Measurements from ENCODE around the gene ZNF341.
"Not testable (repeated sequence)": the region's sequence is repeated elsewhere in the genome, so short reads cannot be mapped to it uniquely, and the experiment has no call there.

DNA sequence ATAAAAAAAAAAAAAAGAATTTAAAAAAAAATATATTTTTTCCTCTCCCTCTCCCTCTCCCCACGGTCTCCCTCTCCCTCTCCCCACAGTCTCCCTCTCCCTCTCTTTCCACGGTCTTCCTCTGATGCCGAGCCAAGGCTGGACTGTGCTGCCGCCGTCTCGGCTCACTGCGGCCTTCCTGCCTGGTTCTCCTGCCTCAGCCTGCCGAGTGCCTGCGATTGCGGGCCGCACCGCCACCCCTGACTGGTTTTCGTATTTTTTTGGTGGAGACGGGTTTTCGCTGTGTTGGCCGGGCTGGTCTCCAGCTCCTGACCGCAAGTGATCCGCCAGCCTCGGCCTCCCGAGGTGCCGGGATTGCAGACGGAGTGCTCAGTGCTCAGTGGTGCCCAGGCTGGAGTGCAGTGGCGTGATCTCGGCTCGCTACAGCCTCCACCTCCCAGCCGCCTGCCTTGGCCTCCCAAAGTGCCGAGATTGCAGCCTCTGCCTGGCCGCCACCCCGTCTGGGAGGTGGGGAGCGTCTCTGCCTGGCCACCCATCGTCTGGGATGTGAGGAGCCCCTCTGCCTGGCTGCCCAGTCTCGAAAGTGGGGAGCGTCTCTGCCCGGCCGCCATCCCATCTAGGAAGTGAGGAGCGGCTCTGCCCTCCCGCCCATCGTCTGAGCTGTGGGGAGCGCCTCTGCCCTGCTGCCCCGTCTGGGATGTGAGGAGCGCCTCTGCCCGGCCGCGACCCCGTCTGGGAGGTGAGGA lies 30.9 kb upstream of the ZNF341 start:
- not testable (repeated sequence) for TF ChIP-seq CTCF (optimal IDR thresholded peaks at IDR 0.05 in 1 of 3, IDR thresholded peaks at IDR 0.05 in 1 of 3, conservative IDR thresholded peaks at IDR 0.05 in 1 of 3; ENCODE audit: extremely low read depth in 1 of 3, insufficient read depth in 2 of 3, low read length in 3 of 3); EZH2 (IDR thresholded peaks at IDR 0.05; ENCODE audit: low read length)

Measured in keratinocyte (primary cell).